ENCODE data around the gene PLD4.

DNA sequence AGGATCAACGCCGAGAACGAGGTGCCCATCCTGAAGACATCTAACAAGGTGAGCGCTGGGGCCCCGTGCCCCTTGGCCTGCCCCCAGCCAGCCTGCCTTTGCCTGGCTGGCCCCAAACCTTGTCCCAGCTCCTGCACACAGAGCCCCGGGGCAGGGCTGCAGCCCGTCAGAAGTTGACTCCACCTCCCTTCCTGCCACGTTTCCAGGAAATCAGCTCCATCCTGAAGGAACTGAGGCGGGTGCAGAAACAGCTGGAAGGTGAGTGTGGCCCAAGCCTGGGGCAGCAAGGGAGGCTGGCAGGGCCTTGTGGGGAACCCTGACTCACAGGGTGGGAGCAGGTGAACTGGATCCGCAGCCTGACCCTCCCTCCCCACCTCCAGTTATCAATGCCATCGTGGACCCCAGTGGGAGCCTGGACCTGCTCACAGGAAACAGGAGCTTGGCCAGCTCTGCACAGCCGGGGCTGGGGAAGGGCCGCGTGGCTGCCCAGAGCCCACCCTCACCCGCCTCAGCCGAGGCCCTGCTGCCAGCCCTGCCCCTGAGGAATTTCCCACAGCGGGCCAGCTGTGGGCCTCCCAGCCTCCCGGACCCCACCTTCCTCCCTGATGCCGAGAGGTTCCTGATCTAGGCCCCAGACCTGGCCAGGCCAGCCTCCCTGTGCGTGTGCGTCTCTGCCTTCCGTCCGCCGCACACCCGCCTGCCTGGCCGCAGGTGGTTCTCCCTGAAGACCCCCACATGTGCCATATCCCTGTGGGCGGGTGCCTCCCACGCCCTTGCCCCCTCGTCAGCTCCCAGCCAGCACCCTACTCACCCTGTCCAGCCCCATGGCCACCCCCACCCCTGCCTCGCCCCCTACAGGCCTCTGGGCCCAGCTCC is 30.1 kb upstream of the PLD4 start:
- TF ChIP-seq, protein P1, sequence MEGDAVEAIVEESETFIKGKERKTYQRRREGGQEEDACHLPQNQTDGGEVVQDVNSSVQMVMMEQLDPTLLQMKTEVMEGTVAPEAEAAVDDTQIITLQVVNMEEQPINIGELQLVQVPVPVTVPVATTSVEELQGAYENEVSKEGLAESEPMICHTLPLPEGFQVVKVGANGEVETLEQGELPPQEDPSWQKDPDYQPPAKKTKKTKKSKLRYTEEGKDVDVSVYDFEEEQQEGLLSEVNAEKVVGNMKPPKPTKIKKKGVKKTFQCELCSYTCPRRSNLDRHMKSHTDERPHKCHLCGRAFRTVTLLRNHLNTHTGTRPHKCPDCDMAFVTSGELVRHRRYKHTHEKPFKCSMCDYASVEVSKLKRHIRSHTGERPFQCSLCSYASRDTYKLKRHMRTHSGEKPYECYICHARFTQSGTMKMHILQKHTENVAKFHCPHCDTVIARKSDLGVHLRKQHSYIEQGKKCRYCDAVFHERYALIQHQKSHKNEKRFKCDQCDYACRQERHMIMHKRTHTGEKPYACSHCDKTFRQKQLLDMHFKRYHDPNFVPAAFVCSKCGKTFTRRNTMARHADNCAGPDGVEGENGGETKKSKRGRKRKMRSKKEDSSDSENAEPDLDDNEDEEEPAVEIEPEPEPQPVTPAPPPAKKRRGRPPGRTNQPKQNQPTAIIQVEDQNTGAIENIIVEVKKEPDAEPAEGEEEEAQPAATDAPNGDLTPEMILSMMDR (conservative IDR thresholded peaks at IDR 0.05; ENCODE audit: low read length) = no peak
- no peak for TF ChIP-seq EZH2phosphoT487 (IDR thresholded peaks at IDR 0.05; ENCODE audit: borderline replicate concordance)

Measured in Loucy (cell line).